C4-2B (cell line): ENCODE data around the gene SMARCC2.

Source experiments
- H3K27ac ChIP-seq: fragments of 450-650 bp; 2 replicates; pipeline ENCODE4 v1.5.1; 2017
- CTCF ChIP-seq: fragments of 450-650 bp; conservative IDR thresholded peaks from 2 replicates; pipeline ENCODE4 v1.5.1; 2017; ENCODE audit warnings: mild to moderate bottlenecking
- ZFX ChIP-seq: fragments of 450-650 bp; IDR thresholded peaks from 2 replicates; pipeline ENCODE4 v1.6.1; 2017

Gene SMARCC2

GRCh38 chr12:56124133-56124532 is 65.2 kb downstream of the SMARCC2 start:
- H3K27ac ChIP-seq = no peak overlapping the region
- TF ChIP-seq CTCF (no peak), ZFX (no peak)

GRCh38 chr12:56122637-56123036 is 66.6 kb downstream of the SMARCC2 start:
- TF ChIP-seq ZFX (no peak), CTCF (no peak)
- H3K27ac ChIP-seq = no peak overlapping the region

GRCh38 chr12:56121204-56121870 is 67.9 kb downstream of the SMARCC2 start:
- no peak overlapping the region for H3K27ac ChIP-seq
- TF ChIP-seq CTCF (no peak), ZFX (no peak)

GRCh38 chr12:56120158-56120846 is 69.0 kb downstream of the SMARCC2 start:
- TF ChIP-seq CTCF (no peak), ZFX (no peak)
- H3K27ac ChIP-seq = peak overlapping the region; percentile 96; the same call in 1 of the 2 replicates

- TF ChIP-seq ZFX (no peak), CTCF (peak; percentile 93)
- peak overlapping the region; percentile 96 for H3K27ac ChIP-seq
These were observed 69.9 kb downstream of the SMARCC2 start for GRCh38 chr12:56119361-56119796.

- TF ChIP-seq CTCF (no peak), ZFX (no peak)
- H3K27ac ChIP-seq = peak overlapping the region; percentile 96
These were observed 70.5 kb downstream of the SMARCC2 start for GRCh38 chr12:56118688-56119357.
